GM23338 (cell line): Measurements from ENCODE around the gene CA4. TPM values are rescaled to one million over a fixed set of nuclear protein-coding genes. Genes with fewer than 3 reads are reported as not detected.

ENCODE experiments used
- ATAC-seq: fragments of 200-7000 bp; cut with Tn5 transposase; 3 replicates; pipeline ENCODE4 v1.9.1; 2020
- DNase-seq: peaks from one replicate; pipeline ENCODE4 v3.0.0-alpha.2; 2015; ENCODE audit warnings: low spot score
- H2AFZ ChIP-seq: fragments of 200-600 bp; sonication (generic); 2 replicates; pipeline ENCODE4 v1.8.0; 2016; ENCODE audit warnings: antibody characterized with exemption, mild to moderate bottlenecking, moderate library complexity
- H3F3A ChIP-seq: fragments of 200-600 bp; sonication (generic); replicated peaks from 2 replicates; pipeline ENCODE4 v1.8.0; 2017; ENCODE audit warnings: antibody characterized with exemption, mixed run types, low read depth
- H3K27ac ChIP-seq: fragments of 200-600 bp; sonication (generic); 2 replicates; pipeline ENCODE4 v1.6.1; 2016; ENCODE audit warnings: low read depth
- H3K27me3 ChIP-seq: fragments of 200-600 bp; sonication (generic); 2 replicates; pipeline ENCODE4 v1.8.0; 2016; ENCODE audit warnings: mild to moderate bottlenecking, mixed run types, moderate library complexity; ENCODE audit not compliant: insufficient read depth
- H3K36me3 ChIP-seq: fragments of 200-600 bp; sonication (generic); 2 replicates; pipeline ENCODE4 v1.8.0; 2016; ENCODE audit warnings: mild to moderate bottlenecking; ENCODE audit not compliant: insufficient read depth
- H3K4me1 ChIP-seq: fragments of 200-600 bp; sonication (generic); 2 replicates; pipeline ENCODE4 v1.8.0; 2016; ENCODE audit warnings: mild to moderate bottlenecking, moderate library complexity; ENCODE audit not compliant: insufficient read depth
- H3K4me2 ChIP-seq: fragments of 200-600 bp; sonication (generic); 2 replicates; pipeline ENCODE4 v1.7.1; 2017; ENCODE audit warnings: mixed run types
- H3K4me3 ChIP-seq: fragments of 200-600 bp; sonication (generic); 2 replicates; pipeline ENCODE4 v1.6.1; 2016; ENCODE audit warnings: mixed run types
- H3K79me2 ChIP-seq: fragments of 200-600 bp; sonication (generic); replicated peaks from 2 replicates; pipeline ENCODE4 v1.8.0; 2017; ENCODE audit warnings: mild to moderate bottlenecking; ENCODE audit not compliant: insufficient read depth
- H3K9me2 ChIP-seq: fragments of 200-600 bp; sonication (generic); 2 replicates; pipeline ENCODE4 v1.8.0; 2017; ENCODE audit not compliant: insufficient read depth
- H4K20me1 ChIP-seq: fragments of 200-600 bp; sonication (generic); replicated peaks from 2 replicates; pipeline ENCODE4 v1.8.0; 2017; ENCODE audit warnings: mild to moderate bottlenecking; ENCODE audit not compliant: insufficient read depth
- H3K27ac Mint-ChIP-seq: 2 replicates; pipeline ENCODE4 v1.8.0; 2020; ENCODE audit warnings: inconsistent platforms, mild to moderate bottlenecking, moderate library complexity, mixed read lengths
- H3K27me3 Mint-ChIP-seq: 3 replicates; pipeline ENCODE4 v1.8.0; 2022; ENCODE audit warnings: low read depth, mild to moderate bottlenecking, moderate library complexity, mixed read lengths, inconsistent platforms; ENCODE audit not compliant: insufficient read depth, poor library complexity
- H3K36me3 Mint-ChIP-seq: 3 replicates; pipeline ENCODE4 v1.8.0; 2021; ENCODE audit warnings: low read depth, mild to moderate bottlenecking, inconsistent platforms, moderate library complexity, mixed read lengths
- H3K4me1 Mint-ChIP-seq: 3 replicates; pipeline ENCODE4 v1.8.0; 2020; ENCODE audit warnings: mild to moderate bottlenecking, inconsistent platforms, mixed read lengths
- H3K4me3 Mint-ChIP-seq: 3 replicates; pipeline ENCODE4 v1.8.0; 2021; ENCODE audit warnings: moderate library complexity, mild to moderate bottlenecking, inconsistent platforms, mixed read lengths
- H3K9me3 Mint-ChIP-seq: 3 replicates; pipeline ENCODE4 v1.8.0; 2020; ENCODE audit warnings: moderate library complexity, mild to moderate bottlenecking, inconsistent platforms, mixed read lengths
- CREB1 ChIP-seq: fragments of 250-450 bp; sonication (Bioruptor Pico); IDR thresholded peaks from 2 replicates; pipeline ENCODE4 v1.5.0; 2020; ENCODE audit warnings: low read depth, mild to moderate bottlenecking, moderate library complexity
- CTCF ChIP-seq, 2 experiments: fragments of 200-600 bp in 1 of 2; sonication (generic) in 1 of 2; conservative IDR thresholded peaks; 2 replicates each; pipeline versions ENCODE4 v1.5.1 to v1.6.1; 2016 to 2017; ENCODE audit warnings: antibody characterized with exemption in 2 of 2, low read depth in 2 of 2, mild to moderate bottlenecking in 2 of 2, moderate library complexity in 1 of 2
- ETS1 ChIP-seq: IDR thresholded peaks from 2 replicates; pipeline ENCODE4 v1.6.1; 2016; ENCODE audit warnings: antibody characterized with exemption
- EZH2 ChIP-seq: fragments of 200-600 bp; sonication (generic); IDR thresholded peaks from one replicate; pipeline ENCODE4 v1.8.0; 2017; ENCODE audit warnings: antibody characterized with exemption, mild to moderate bottlenecking, low read depth; ENCODE audit not compliant: unreplicated experiment
- EZH2phosphoT487 ChIP-seq: fragments of 200-600 bp; sonication (generic); IDR thresholded peaks from one replicate; pipeline ENCODE4 v1.8.1; 2018; ENCODE audit warnings: antibody characterized with exemption; ENCODE audit not compliant: unreplicated experiment
- JUNB ChIP-seq: IDR thresholded peaks from one replicate; pipeline ENCODE4 v1.6.1; 2016; ENCODE audit warnings: antibody characterized with exemption; ENCODE audit not compliant: unreplicated experiment
- NANOG ChIP-seq: IDR thresholded peaks from 2 replicates; pipeline ENCODE4 v1.6.1; 2016; ENCODE audit warnings: antibody characterized with exemption, borderline replicate concordance
- POLR2AphosphoS5 ChIP-seq: IDR thresholded peaks from 2 replicates; pipeline ENCODE4 v1.6.1; 2016; ENCODE audit warnings: antibody characterized with exemption, low read depth
- REST ChIP-seq: IDR thresholded peaks from one replicate; pipeline ENCODE4 v1.6.1; 2018; ENCODE audit warnings: antibody characterized with exemption; ENCODE audit not compliant: unreplicated experiment
- STAT1 ChIP-seq: IDR thresholded peaks from one replicate; pipeline ENCODE4 v1.6.1; 2016; ENCODE audit warnings: antibody characterized with exemption; ENCODE audit not compliant: unreplicated experiment
- ZNF114 ChIP-seq: fragments of 250-450 bp; sonication (Bioruptor Pico); IDR thresholded peaks from 2 replicates; pipeline ENCODE4 v1.5.0; 2020; ENCODE audit warnings: mild to moderate bottlenecking, moderate library complexity
- ZNF331 ChIP-seq: fragments of 250-450 bp; sonication (Bioruptor Pico); IDR thresholded peaks from 2 replicates; pipeline ENCODE4 v1.5.0; 2020; ENCODE audit warnings: low read depth, mild to moderate bottlenecking, moderate library complexity
- ZNF462 ChIP-seq: fragments of 250-450 bp; sonication (Bioruptor Pico); IDR thresholded peaks from 2 replicates; pipeline ENCODE4 v1.5.0; 2020; ENCODE audit warnings: mild to moderate bottlenecking, moderate library complexity
- polyA plus RNA-seq: library from polyadenylated mRNA; unstranded; fragments of >200 nt; fragmentation: Nextera tagmentation; extraction: Ambion mirVana; gene quantifications from 2 replicates; pipeline ENCODE4 v1.2.1, GENCODE V29; 2016
- total RNA-seq: library from RNA; depleted of rRNA; stranded (reverse); fragments of >200 nt; shearing (Covaris generic); gene quantifications from 2 replicates; pipeline ENCODE4 v1.2.3, GENCODE V29; 2014

The CA4 gene
- total and polyA plus RNA-seq, 2 experiments from 2014 or later = 7.6 to 8.2 TPM

GRCh38 chr17:60127068-60128064 lies 22.4 kb upstream of the CA4 start:
- Mint-ChIP-seq H3K36me3 (no peaks in the 10 kb centered on the region), H3K27ac (no peak overlapping the region), H3K9me3 (no peaks in the 10 kb centered on the region), H3K27me3 (no peaks in the 10 kb centered on the region), H3K4me1 (peaks cover 6% of the 10 kb centered on the region), H3K4me3 (no peak overlapping the region)
- TF ChIP-seq ZNF331 (CRISPR knock-in tag) = no peak
- no peak for TF ChIP-seq EZH2
- TF ChIP-seq ZNF114 (CRISPR knock-in tag) = no peak
- no peak for TF ChIP-seq POLR2AphosphoS5
- no peak for TF ChIP-seq REST
- no peak for TF ChIP-seq NANOG
- TF ChIP-seq ETS1 = no peak
- no peak for TF ChIP-seq ZNF462 (CRISPR knock-in tag)
- TF ChIP-seq EZH2phosphoT487 = no peak
- TF ChIP-seq CREB1 (CRISPR knock-in tag) = no peak
- no peak for TF ChIP-seq STAT1
- no peak for TF ChIP-seq JUNB
- TF ChIP-seq CTCF (conservative IDR thresholded peaks at IDR 0.05; ENCODE audit: low read depth in 2 of 2) = no peak
- no peak overlapping the region for H3K27ac ChIP-seq
- H3K36me3 ChIP-seq = no peaks in the 10 kb centered on the region
- ATAC-seq (no peak), DNase-seq (no peak)
- H2AFZ ChIP-seq = no peak overlapping the region
- H3F3A ChIP-seq = no peaks in the 10 kb centered on the region
- H3K4me3 ChIP-seq = no peak overlapping the region
- H3K4me2 ChIP-seq = no peak overlapping the region
- no peaks in the 10 kb centered on the region for H3K9me2 ChIP-seq
- H4K20me1 ChIP-seq = 0 out of 2 replicates have a peak, but pooled peaks cover 5% of the 10 kb centered on the region
- no peaks in the 10 kb centered on the region for H3K79me2 ChIP-seq
- H3K27me3 ChIP-seq = no peaks in the 10 kb centered on the region
- no peaks in the 10 kb centered on the region for H3K4me1 ChIP-seq
